Gastroesophageal sphincter (tissue), 3 donors: ENCODE measurements around the gene R3HCC1L.

Experiments used
- EP300 ChIP-seq: sonication (generic); formaldehyde crosslinking; IDR thresholded peaks from one replicate; pipeline ENCODE4 v1.6.1; 2017; ENCODE audit warnings: antibody characterized with exemption, mild to moderate bottlenecking
- POLR2A ChIP-seq, 2 donors: fragments of 450-650 bp; IDR thresholded peaks; one replicate each; pipeline ENCODE4 v1.6.1; 2017; ENCODE audit warnings: antibody characterized with exemption in 2 of 2, mild to moderate bottlenecking in 2 of 2, moderate library complexity in 1 of 2
- POLR2AphosphoS5 ChIP-seq: sonication (generic); formaldehyde crosslinking; IDR thresholded peaks from one replicate; pipeline ENCODE4 v1.6.1; 2017; ENCODE audit warnings: antibody characterized with exemption
- TF ChIP-seq, protein P1 (sequence below), 4 experiments: fragments of 200-600 bp in 2 of 4; fragments of 450-650 bp in 2 of 4; sonication (generic) in 1 of 4; IDR thresholded peaks; one replicate each; pipeline ENCODE4 v1.5.1; 2017 to 2019; ENCODE audit warnings: antibody characterized with exemption in 4 of 4, mild to moderate bottlenecking in 2 of 4, moderate library complexity in 2 of 4

GRCh38 chr10:98212196-98212595, 77.7 kb downstream of the R3HCC1L start:
- TF ChIP-seq, protein P1, sequence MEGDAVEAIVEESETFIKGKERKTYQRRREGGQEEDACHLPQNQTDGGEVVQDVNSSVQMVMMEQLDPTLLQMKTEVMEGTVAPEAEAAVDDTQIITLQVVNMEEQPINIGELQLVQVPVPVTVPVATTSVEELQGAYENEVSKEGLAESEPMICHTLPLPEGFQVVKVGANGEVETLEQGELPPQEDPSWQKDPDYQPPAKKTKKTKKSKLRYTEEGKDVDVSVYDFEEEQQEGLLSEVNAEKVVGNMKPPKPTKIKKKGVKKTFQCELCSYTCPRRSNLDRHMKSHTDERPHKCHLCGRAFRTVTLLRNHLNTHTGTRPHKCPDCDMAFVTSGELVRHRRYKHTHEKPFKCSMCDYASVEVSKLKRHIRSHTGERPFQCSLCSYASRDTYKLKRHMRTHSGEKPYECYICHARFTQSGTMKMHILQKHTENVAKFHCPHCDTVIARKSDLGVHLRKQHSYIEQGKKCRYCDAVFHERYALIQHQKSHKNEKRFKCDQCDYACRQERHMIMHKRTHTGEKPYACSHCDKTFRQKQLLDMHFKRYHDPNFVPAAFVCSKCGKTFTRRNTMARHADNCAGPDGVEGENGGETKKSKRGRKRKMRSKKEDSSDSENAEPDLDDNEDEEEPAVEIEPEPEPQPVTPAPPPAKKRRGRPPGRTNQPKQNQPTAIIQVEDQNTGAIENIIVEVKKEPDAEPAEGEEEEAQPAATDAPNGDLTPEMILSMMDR (IDR thresholded peaks at IDR 0.05), result no peak
- TF ChIP-seq POLR2A (IDR thresholded peaks at IDR 0.05) (no peak), EP300 (no peak), POLR2AphosphoS5 (no peak)
